Smooth muscle cell (in vitro differentiated cells): Measurements from ENCODE around the gene COX4I2. TPM values are rescaled to one million over a fixed set of nuclear protein-coding genes. Genes with fewer than 3 reads are reported as not detected.
A peak's percentile ranks its signal among the peaks of the same experiment; 100 is the strongest.
"Not testable (repeated sequence)": the region's sequence is repeated elsewhere in the genome, so short reads cannot be mapped to it uniquely, and the experiment has no call there.

ENCODE experiments used
- DNase-seq: peaks from one replicate; lab custom pipeline; 2025; ENCODE audit not compliant: unreplicated experiment; lab: John Stamatoyannopoulos, UW
- H2AFZ ChIP-seq: fragments of 200-600 bp; sonication (generic); 2 replicates; pipeline ENCODE4 v1.6.0; 2016; ENCODE audit warnings: antibody characterized with exemption, low read depth, mild to moderate bottlenecking
- H3F3A ChIP-seq: fragments of 200-600 bp; sonication (generic); 2 replicates; pipeline ENCODE4 v1.6.0; 2017; ENCODE audit warnings: antibody characterized with exemption, low read depth
- H3K27ac ChIP-seq: fragments of 200-600 bp; sonication (generic); 2 replicates; pipeline ENCODE4 v1.5.1; 2016; ENCODE audit warnings: low read depth, mild to moderate bottlenecking
- H3K27me3 ChIP-seq: fragments of 200-600 bp; sonication (generic); 2 replicates; pipeline ENCODE4 v1.6.1; 2016; ENCODE audit warnings: low read depth, mild to moderate bottlenecking
- H3K36me3 ChIP-seq: fragments of 200-600 bp; sonication (generic); 2 replicates; pipeline ENCODE4 v1.5.1; 2016; ENCODE audit warnings: low read depth
- H3K4me1 ChIP-seq: fragments of 200-600 bp; sonication (generic); 2 replicates; pipeline ENCODE4 v1.5.1; 2016; ENCODE audit warnings: low read depth
- H3K4me2 ChIP-seq: fragments of 200-600 bp; sonication (generic); 2 replicates; pipeline ENCODE4 v1.6.0; 2016; ENCODE audit warnings: mild to moderate bottlenecking
- H3K4me3 ChIP-seq: fragments of 200-600 bp; sonication (generic); 2 replicates; pipeline ENCODE4 v1.5.1; 2016; ENCODE audit warnings: mild to moderate bottlenecking
- H3K79me2 ChIP-seq: fragments of 200-600 bp; sonication (generic); 2 replicates; pipeline ENCODE4 v1.6.0; 2016; ENCODE audit warnings: low read depth, mild to moderate bottlenecking
- H3K9ac ChIP-seq: fragments of 200-600 bp; sonication (generic); 2 replicates; pipeline ENCODE4 v1.6.0; 2016; ENCODE audit warnings: low read depth
- H3K9me3 ChIP-seq: fragments of 200-600 bp; sonication (generic); replicated peaks from 2 replicates; pipeline ENCODE4 v1.5.1; 2016; ENCODE audit warnings: low read depth
- H4K20me1 ChIP-seq: fragments of 200-600 bp; sonication (generic); 2 replicates; pipeline ENCODE4 v1.6.0; 2016; ENCODE audit warnings: low read depth
- WGBS: methylation state at CpG from one replicate; pipeline ENCODE4 v1.1.7; 2016; ENCODE audit warnings: low lambda C conversion rate; 5-methylcytosine and 5-hydroxymethylcytosine counted together
- polyA plus RNA-seq: library from polyadenylated mRNA; unstranded; fragments of >200 nt; fragmentation: Nextera tagmentation; extraction: Ambion mirVana; gene quantifications from 2 replicates; pipeline ENCODE4 v1.2.1, GENCODE V29; 2016
- total RNA-seq: library from RNA; depleted of rRNA; stranded (reverse); fragments of >200 nt; gene quantifications from 2 replicates; pipeline ENCODE4 v1.2.3, GENCODE V29; 2014
- TF ChIP-seq, protein P1 (sequence below): fragments of 200-600 bp; sonication (generic); IDR thresholded peaks from 2 replicates; pipeline ENCODE4 v1.5.1; 2017; ENCODE audit warnings: borderline replicate concordance, mild to moderate bottlenecking, antibody characterized with exemption; ENCODE audit not compliant: insufficient read depth, poor library complexity, severe bottlenecking

The COX4I2 gene
- total and polyA plus RNA-seq, 2 experiments from 2014 or later, result 0.80 TPM; not detected in 1

DNA sequence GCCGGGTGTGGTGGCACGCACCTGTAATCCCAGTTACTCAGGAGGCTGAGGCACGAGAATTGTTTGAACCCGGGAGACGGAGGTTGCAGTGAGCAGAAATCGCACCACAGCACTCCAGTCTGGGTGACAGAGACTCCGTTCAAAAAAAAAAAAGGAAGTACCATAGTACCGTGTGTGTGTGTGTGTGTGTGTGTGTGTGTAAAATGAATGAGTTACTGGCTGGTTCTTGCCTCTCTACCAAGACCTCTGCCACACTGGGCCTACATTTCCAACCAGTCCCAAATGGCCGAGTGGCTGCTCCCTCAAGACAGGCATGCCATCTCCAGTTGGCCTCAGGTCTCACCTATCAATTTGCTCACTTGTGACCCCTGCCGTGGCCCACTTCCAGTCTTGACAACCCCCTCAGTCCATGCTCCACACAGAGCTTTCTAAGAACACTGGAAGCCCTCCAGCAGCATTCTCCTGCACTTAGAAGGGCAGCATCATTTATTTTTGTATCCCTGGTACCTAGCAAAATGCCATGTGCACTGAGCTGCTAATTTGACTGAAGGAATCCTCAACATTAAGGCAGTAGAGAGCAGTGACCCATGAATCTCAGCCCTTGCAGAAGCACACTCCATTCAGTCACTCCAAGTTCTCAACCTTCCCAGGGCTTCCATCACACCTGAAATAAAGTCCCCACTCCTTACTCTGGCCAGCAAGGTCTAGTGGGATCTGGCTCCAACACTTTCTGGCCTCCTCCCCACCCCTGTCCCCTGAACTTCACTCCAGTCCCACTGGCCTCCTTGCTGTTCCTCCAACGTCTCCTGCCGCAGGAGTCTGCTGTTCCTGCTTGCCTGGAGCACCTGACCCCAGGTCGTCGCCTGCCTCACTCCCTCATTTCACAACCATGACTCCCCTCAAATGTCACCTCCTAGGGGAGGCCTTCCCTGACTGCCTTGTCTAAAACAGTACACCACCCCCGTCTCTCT, 29.9 kb downstream of the COX4I2 start:
- Histone ChIP-seq H3K9ac (no peak overlapping the region), H3K27me3 (no peaks in the 10 kb centered on the region), H3K4me3 (no peak overlapping the region), H3K36me3 (no peaks in the 10 kb centered on the region), H3K4me1 (no peaks in the 10 kb centered on the region), H2AFZ (no peak overlapping the region), H3K9me3 (no peaks in the 10 kb centered on the region), H4K20me1 (peaks cover 47% of the 10 kb centered on the region), H3K4me2 (no peak overlapping the region), H3F3A (peaks cover 16% of the 10 kb centered on the region), H3K79me2 (peaks cover 7% of the 10 kb centered on the region), H3K27ac (no peak overlapping the region)
- WGBS, result 96% methylated on average over 15 of the region's 15 CpGs
- DNase-seq, result no peak
- TF ChIP-seq, protein P1, sequence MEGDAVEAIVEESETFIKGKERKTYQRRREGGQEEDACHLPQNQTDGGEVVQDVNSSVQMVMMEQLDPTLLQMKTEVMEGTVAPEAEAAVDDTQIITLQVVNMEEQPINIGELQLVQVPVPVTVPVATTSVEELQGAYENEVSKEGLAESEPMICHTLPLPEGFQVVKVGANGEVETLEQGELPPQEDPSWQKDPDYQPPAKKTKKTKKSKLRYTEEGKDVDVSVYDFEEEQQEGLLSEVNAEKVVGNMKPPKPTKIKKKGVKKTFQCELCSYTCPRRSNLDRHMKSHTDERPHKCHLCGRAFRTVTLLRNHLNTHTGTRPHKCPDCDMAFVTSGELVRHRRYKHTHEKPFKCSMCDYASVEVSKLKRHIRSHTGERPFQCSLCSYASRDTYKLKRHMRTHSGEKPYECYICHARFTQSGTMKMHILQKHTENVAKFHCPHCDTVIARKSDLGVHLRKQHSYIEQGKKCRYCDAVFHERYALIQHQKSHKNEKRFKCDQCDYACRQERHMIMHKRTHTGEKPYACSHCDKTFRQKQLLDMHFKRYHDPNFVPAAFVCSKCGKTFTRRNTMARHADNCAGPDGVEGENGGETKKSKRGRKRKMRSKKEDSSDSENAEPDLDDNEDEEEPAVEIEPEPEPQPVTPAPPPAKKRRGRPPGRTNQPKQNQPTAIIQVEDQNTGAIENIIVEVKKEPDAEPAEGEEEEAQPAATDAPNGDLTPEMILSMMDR, result no peak

DNA sequence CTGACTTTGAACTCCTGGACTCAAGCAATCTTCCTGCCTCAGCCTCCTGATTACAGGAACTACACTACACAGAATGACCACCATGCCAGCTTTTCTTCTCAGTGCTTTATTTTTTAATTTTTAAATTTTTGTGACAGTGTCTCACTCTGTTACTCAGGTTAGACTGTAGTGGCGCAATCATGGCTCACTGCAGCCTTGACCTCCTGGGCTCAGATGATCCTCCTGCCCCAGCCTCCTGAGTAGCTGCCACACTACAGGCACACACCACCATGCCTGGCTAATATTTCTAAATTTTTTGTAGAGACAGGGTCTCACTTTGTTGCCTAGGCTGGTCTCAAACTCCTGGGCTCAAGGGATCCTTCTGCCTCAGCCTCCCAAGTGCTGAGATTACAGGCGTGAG, 31.2 kb downstream of the COX4I2 start:
- Histone ChIP-seq H4K20me1 (peaks cover 59% of the 10 kb centered on the region), H3F3A (peaks cover 16% of the 10 kb centered on the region)
- H3K27ac ChIP-seq, H3K9ac ChIP-seq, H3K9me3 ChIP-seq, H3K36me3 ChIP-seq, DNase-seq, H3K79me2 ChIP-seq, H3K4me2 ChIP-seq, H3K27me3 ChIP-seq, H3K4me1 ChIP-seq, H3K4me3 ChIP-seq, H2AFZ ChIP-seq: not testable (repeated sequence)
- 96% methylated on average over 2 of the region's 2 CpGs for WGBS

DNA sequence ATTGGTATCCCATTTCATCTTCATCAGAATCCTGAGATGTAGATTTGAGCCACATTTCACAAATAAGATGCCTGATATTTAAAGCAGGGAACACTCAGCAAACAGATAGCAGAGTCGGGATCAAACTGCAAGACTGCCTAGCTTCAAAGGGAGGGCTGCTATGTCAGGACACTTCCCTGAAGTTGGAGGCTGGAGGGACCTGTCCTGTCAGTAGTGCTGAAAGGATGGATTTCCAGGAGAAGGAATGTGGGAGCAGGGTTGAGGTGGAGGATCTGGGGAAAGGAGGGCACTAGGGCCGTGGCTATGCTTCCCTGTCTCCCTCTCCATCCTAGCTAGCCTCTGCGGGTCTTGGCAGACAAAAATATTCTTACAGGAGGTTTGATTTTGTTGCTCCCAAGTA, 32.2 kb downstream of the COX4I2 start:
- Histone ChIP-seq H3K9me3 (no peaks in the 10 kb centered on the region), H3F3A (peaks cover 16% of the 10 kb centered on the region), H3K4me1 (no peaks in the 10 kb centered on the region), H3K27me3 (no peaks in the 10 kb centered on the region), H3K4me3 (no peak overlapping the region), H3K79me2 (peaks cover 7% of the 10 kb centered on the region), H2AFZ (no peak overlapping the region), H3K36me3 (no peaks in the 10 kb centered on the region), H3K4me2 (peak overlapping the region; percentile 10), H3K27ac (no peak overlapping the region), H3K9ac (no peak overlapping the region), H4K20me1 (peaks cover 68% of the 10 kb centered on the region)
- 80% methylated on average over 3 of the region's 3 CpGs for WGBS
- TF ChIP-seq, protein P1, result no peak
- DNase-seq, result no peak

DNA sequence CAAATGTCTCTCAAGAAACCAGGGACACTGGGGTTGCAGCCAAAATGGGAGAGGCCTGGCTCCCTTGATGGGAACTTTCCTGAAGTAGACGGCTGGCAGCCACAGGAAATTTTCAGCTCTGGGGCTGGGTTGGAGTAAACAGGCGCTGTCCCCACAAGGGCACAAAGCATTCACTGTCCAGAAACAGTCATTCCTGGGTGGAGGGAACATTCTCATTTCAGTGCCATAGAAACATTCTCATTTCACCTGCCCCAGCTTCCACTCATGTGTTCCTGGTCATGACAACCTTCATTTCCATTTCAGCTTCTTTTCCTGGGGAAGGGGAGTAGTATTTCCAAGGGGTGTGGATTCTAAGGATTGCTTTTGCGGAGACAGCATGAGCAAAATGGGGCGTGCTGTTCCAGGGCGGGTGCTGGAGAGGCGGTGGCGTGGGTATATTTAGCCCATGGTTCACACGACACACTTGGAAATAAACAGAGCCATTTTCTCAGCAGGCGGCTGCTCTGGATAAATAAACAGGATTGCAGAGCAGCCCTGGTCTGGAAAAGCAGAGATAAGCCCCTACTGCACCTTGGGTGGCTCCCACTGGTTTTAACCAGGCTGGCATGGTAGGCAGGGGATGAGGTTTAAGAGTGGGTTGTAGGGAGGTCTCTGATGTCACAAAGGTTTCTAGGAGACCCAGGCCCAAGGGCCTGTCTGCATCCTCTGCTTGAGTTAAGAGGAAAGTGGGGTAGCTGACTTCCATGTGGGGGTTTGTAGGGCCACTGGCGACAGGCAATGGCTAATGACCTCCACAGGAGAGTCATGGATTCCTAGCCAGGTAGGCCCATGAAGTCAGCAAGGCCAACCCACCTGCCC, 32.9 kb downstream of the COX4I2 start:
- peaks cover 6% of the 10 kb centered on the region for H3K4me1 ChIP-seq
- TF ChIP-seq, protein P1, result no peak
- H3K27me3 ChIP-seq, result no peaks in the 10 kb centered on the region
- H4K20me1 ChIP-seq, result peaks cover 75% of the 10 kb centered on the region
- peak; percentile 8 for DNase-seq
- H3F3A ChIP-seq, result peaks cover 16% of the 10 kb centered on the region
- H2AFZ ChIP-seq, result no peak overlapping the region
- H3K9ac ChIP-seq, result no peak overlapping the region
- no peaks in the 10 kb centered on the region for H3K36me3 ChIP-seq
- 56% methylated on average over 10 of the region's 10 CpGs for WGBS
- H3K79me2 ChIP-seq, result peaks cover 7% of the 10 kb centered on the region
- no peaks in the 10 kb centered on the region for H3K9me3 ChIP-seq
- H3K27ac ChIP-seq, result no peak overlapping the region
- peak overlapping the region; percentile 10 for H3K4me2 ChIP-seq
- no peak overlapping the region for H3K4me3 ChIP-seq
